Right lobe of liver (tissue), 6 donors: ENCODE results near the gene ITPK1. TPM values are rescaled to one million over a fixed set of nuclear protein-coding genes. Genes with fewer than 3 reads are reported as not detected.

ENCODE experiments used
- ATAC-seq, 4 donors: fragments of 200-7000 bp; cut with Tn5 transposase; one replicate each; pipeline ENCODE4 v1.9.1; 2020; ENCODE audit warnings: mild to moderate bottlenecking in 4 of 4, moderate library complexity in 4 of 4
- DNase-seq, 3 donors: peaks; one replicate each; pipeline ENCODE4 v3.0.0-alpha.2; 2020
- H3K27ac ChIP-seq, 3 donors: fragments of 200-600 bp; one replicate each; pipeline ENCODE4 v1.8.0; 2022
- H3K27me3 ChIP-seq, 2 donors: fragments of 200-600 bp; one replicate each; pipeline ENCODE4 v1.8.0; 2022
- H3K36me3 ChIP-seq, 4 donors: fragments of 200-600 bp; sonication (generic) in 1 of 4; one replicate each; pipeline versions ENCODE4 v1.5.1 to v1.8.0; 2017 to 2022; ENCODE audit warnings: control low read depth in 1 of 4
- H3K4me1 ChIP-seq, 4 donors: fragments of 200-600 bp; sonication (generic) in 1 of 4; one replicate each; pipeline versions ENCODE4 v1.5.1 to v1.8.0; 2017 to 2022; ENCODE audit warnings: control low read depth in 1 of 4
- H3K4me3 ChIP-seq, 3 donors: fragments of 200-600 bp; one replicate each; pipeline ENCODE4 v1.8.0; 2022
- H3K9me3 ChIP-seq, 4 donors: fragments of 200-600 bp; sonication (generic) in 1 of 4; one replicate each; pipeline versions ENCODE4 v1.5.1 to v1.8.0; 2017 to 2022; ENCODE audit warnings: control low read depth in 1 of 4
- CTCF ChIP-seq, 4 donors: fragments of 200-600 bp in 3 of 4; fragments of 450-650 bp in 1 of 4; IDR thresholded peaks; one replicate each; pipeline versions ENCODE4 v1.5.1 to v1.8.0; 2016 to 2022; ENCODE audit warnings: antibody characterized with exemption in 4 of 4, mild to moderate bottlenecking in 2 of 4
- POLR2A ChIP-seq: fragments of 450-650 bp; IDR thresholded peaks from one replicate; pipeline ENCODE4 v1.6.1; 2017; ENCODE audit warnings: antibody characterized with exemption, mild to moderate bottlenecking
- WGBS: methylation state at CpG from one replicate; pipeline ENCODE4 v1.1.6; 2018; ENCODE audit warnings: low coverage, low lambda C conversion rate; ENCODE audit not compliant: insufficient coverage; ENCODE audit errors: missing lambda C conversion rate; 5-methylcytosine and 5-hydroxymethylcytosine counted together
- intact Hi-C, 2 donors: fragments of 100-400 bp; cut with DNase I; formaldehyde crosslinking; loops; one replicate each; pipeline versions ENCODE4 v1.11.2 to v1.14.1; 2022
- total RNA-seq, 6 experiments: library from RNA; depleted of rRNA in 2 of 6; stranded (reverse); fragments of >200 nt in 2 of 6; fragmentation: NEBNext Ultra II Directional in 3 of 6; extraction: Animal tissue kit (Norgen Biotek cat#: 25700) in 3 of 6; gene quantifications; one replicate each; pipeline versions ENCODE4 v1.1.0 to v1.2.4, GENCODE V29; 2016 to 2023
- donor health status: DM: no; HTN: yes; CAD: no.
- donor health status: DM: no; HTN: no; CAD: no.
- donor health status: DM: no; HTN: no; CAD: no.
- donor health status: DM: no; HTN: yes; CAD: no.
- donor health status: DM: no; HTN: yes; CAD: no.

Gene ITPK1
- total RNA-seq, 6 experiments from 2014 or later, result 28.4 to 61.0 (median 40.0) TPM

- no peaks in the 10 kb centered on the region for H3K36me3 ChIP-seq
- H3K4me3 ChIP-seq, result no peak overlapping the region
These were observed 36.9 kb downstream of the ITPK1 start for GRCh38 chr14:93078870-93079269.

GRCh38 chr14:93076755-93077154 lies 39.0 kb downstream of the ITPK1 start:
- H3K9me3 ChIP-seq, result no peaks in the 10 kb centered on the region
- no peaks in the 10 kb centered on the region for H3K27me3 ChIP-seq
- DNase-seq (peak in 1 of 3 donors; percentile 54), ATAC-seq (no peak)
- 100% methylated on average over 3 of the region's 10 CpGs for WGBS
- no peak overlapping the region for H3K4me3 ChIP-seq
- H3K4me1 ChIP-seq, result peaks cover 0 to 19% (median 7%) of the 10 kb centered on the region in 4 donors
- no peak overlapping the region for H3K27ac ChIP-seq
- intact Hi-C loops, result no loop called here
- H3K36me3 ChIP-seq, result no peaks in the 10 kb centered on the region
- TF ChIP-seq CTCF (IDR thresholded peaks at IDR 0.05) (no peak), POLR2A (no peak)

More at GRCh38 chr14:93078870-93079269, 36.9 kb downstream of the ITPK1 start:
- Histone ChIP-seq H3K27ac (no peak overlapping the region), H3K4me1 (peaks cover 0 to 24% (median 8%) of the 10 kb centered on the region in 4 donors), H3K27me3 (no peaks in the 10 kb centered on the region), H3K9me3 (no peaks in the 10 kb centered on the region)
- TF ChIP-seq CTCF (IDR thresholded peaks at IDR 0.05) (no peak), POLR2A (no peak)
- no peak for ATAC-seq
- 80% methylated on average over 3 of the region's 9 CpGs for WGBS
- intact Hi-C loops, result no loop called here
- no peak for DNase-seq

GRCh38 chr14:93075891-93076290 lies 39.8 kb downstream of the ITPK1 start:
- Histone ChIP-seq H3K27me3 (no peaks in the 10 kb centered on the region), H3K9me3 (no peaks in the 10 kb centered on the region), H3K4me1 (peaks cover 0 to 19% (median 7%) of the 10 kb centered on the region in 4 donors), H3K36me3 (no peaks in the 10 kb centered on the region), H3K4me3 (no peak overlapping the region), H3K27ac (no peak overlapping the region)
- TF ChIP-seq CTCF (IDR thresholded peaks at IDR 0.05) (no peak), POLR2A (no peak)
- intact Hi-C loops, result no loop called here
- ATAC-seq, result no peak
- DNase-seq, result no peak

- no peaks in the 10 kb centered on the region for H3K36me3 ChIP-seq
- DNase-seq (peak in 2 of 3 donors; percentile 48 to 68), ATAC-seq (peak; percentile 68 to 85 (median 80))
- H3K27ac ChIP-seq, result peak overlapping the region in 2 of 3 donors; percentile 62 to 65
- H3K4me1 ChIP-seq, result peaks cover 0 to 19% (median 7%) of the 10 kb centered on the region in 4 donors
- WGBS, result 13% methylated on average over 12 of the region's 19 CpGs
- H3K9me3 ChIP-seq, result no peaks in the 10 kb centered on the region
- H3K27me3 ChIP-seq, result no peaks in the 10 kb centered on the region
- TF ChIP-seq POLR2A (no peak), CTCF (IDR thresholded peaks at IDR 0.05) (no peak)
- intact Hi-C loops, result no loop called here
- no peak overlapping the region for H3K4me3 ChIP-seq
These were observed 41.6 kb downstream of the ITPK1 start for GRCh38 chr14:93073910-93074769.
